ENCODE measurements around the gene COIL. TPM values are rescaled to one million over a fixed set of nuclear protein-coding genes. Genes with fewer than 3 reads are reported as not detected.

The COIL gene
- total and polyA plus RNA-seq, 2 of the 13 experiments (the other 11 are each of a cell fraction or from before 2014, with no cell fraction given), result 8.1 to 29.4 TPM

DNA sequence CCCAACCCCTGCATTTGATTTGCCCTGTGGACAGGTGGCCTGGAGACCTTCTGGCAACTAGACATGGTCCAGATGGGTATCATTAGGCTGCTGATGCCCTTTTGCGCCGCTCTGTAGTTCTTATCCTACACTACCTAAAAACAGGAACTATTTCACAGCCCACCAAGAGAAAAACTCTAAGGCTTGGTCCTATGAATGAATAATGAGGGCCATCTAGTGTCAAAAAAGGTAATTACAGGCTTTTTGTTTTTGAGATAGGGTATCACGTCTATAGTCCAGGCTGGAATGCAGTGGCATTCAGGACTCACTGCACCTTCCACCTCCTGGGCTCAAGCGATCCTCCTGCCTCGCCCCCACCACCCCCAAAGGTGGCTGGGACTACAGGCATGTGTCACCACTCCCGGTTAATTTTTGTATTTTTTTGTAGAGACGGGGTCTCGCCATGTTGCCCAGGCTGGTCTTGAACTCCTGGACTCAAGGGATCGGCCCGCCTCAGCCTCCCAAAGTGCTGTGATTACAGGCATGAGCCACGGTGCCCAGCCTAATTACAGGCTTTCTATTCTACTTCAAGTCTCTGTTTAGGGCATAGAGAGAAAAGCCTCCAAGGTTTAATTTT lies 20.9 kb downstream of the COIL start (continued):
- TF ChIP-seq, protein P1, sequence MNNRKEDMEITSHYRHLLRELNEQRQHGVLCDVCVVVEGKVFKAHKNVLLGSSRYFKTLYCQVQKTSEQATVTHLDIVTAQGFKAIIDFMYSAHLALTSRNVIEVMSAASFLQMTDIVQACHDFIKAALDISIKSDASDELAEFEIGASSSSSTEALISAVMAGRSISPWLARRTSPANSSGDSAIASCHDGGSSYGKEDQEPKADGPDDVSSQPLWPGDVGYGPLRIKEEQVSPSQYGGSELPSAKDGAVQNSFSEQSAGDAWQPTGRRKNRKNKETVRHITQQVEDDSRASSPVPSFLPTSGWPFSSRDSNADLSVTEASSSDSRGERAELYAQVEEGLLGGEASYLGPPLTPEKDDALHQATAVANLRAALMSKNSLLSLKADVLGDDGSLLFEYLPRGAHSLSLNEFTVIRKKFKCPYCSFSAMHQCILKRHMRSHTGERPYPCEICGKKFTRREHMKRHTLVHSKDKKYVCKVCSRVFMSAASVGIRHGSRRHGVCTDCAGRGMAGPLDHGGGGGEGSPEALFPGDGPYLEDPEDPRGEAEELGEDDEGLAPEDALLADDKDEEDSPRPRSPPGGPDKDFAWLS (CRISPR knock-in tag; IDR thresholded peaks at IDR 0.05; ENCODE audit: borderline replicate concordance), result no peak
- TF ChIP-seq, protein P2, sequence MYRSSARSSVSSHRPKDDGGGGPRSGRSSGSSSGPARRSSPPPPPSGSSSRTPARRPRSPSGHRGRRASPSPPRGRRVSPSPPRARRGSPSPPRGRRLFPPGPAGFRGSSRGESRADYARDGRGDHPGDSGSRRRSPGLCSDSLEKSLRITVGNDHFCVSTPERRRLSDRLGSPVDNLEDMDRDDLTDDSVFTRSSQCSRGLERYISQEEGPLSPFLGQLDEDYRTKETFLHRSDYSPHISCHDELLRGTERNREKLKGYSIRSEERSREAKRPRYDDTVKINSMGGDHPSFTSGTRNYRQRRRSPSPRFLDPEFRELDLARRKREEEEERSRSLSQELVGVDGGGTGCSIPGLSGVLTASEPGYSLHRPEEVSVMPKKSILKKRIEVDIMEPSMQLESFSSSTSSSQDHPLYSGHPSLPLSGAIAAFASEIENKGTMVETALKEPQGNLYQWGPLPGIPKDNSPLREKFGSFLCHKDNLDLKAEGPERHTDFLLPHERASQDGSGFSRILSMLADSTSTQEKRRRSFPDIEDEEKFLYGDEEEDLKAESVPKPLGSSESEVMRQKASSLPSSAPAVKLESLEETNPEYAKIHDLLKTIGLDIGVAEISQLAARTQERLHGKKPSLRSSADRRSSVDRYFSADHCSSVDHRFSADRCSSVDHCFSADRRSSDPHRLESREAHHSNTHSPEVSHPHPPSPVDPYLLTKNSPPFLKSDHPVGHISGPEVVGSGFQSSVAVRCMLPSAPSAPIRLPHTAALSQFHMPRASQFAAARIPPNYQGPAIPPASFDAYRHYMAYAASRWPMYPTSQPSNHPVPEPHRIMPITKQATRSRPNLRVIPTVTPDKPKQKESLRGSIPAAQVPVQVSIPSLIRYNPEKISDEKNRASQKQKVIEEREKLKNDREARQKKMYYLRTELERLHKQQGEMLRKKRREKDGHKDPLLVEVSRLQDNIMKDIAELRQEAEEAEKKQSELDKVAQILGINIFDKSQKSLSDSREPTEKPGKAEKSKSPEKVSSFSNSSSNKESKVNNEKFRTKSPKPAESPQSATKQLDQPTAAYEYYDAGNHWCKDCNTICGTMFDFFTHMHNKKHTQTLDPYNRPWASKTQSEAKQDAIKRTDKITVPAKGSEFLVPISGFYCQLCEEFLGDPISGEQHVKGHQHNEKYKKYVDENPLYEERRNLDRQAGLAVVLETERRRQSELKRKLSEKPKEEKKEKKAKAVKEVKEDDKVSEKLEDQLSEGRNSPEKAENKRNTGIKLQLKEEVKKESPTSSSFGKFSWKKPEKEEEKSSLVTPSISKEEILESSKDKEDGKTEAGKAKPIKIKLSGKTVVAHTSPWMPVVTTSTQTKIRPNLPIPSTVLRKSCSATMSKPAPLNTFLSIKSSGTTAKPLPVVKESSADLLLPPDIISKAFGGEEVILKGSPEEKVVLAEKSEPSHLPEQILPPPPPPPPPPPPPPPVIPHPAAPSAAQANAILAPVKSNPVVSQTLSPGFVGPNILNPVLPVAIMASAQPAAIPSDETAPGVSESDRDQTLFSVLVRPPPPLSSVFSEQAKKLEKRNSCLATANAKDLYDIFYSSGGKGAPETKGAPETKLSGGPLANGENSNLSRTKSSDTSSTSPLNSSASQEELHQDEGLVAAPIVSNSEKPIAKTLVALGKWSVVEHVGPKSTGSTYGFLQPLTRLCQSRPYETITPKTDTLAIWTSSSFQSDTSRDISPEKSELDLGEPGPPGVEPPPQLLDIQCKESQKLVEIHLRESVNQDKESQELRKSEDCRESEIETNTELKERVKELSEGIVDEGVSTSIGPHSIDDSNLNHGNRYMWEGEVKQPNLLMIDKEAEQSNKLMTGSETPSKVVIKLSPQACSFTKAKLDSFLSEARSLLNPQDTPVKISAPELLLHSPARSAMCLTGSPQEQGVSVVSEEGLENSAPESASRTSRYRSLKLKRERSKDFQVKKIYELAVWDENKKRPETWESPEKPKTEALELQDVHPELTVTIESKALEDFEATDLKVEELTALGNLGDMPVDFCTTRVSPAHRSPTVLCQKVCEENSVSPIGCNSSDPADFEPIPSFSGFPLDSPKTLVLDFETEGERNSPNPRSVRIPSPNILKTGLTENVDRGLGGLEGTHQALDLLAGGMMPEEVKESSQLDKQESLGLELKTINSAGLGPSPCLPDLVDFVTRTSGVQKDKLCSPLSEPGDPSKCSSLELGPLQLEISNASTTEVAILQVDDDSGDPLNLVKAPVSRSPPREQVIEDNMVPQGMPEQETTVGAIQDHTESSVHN (CRISPR knock-in tag; IDR thresholded peaks at IDR 0.05), result no peak
- TF ChIP-seq, protein P3, sequence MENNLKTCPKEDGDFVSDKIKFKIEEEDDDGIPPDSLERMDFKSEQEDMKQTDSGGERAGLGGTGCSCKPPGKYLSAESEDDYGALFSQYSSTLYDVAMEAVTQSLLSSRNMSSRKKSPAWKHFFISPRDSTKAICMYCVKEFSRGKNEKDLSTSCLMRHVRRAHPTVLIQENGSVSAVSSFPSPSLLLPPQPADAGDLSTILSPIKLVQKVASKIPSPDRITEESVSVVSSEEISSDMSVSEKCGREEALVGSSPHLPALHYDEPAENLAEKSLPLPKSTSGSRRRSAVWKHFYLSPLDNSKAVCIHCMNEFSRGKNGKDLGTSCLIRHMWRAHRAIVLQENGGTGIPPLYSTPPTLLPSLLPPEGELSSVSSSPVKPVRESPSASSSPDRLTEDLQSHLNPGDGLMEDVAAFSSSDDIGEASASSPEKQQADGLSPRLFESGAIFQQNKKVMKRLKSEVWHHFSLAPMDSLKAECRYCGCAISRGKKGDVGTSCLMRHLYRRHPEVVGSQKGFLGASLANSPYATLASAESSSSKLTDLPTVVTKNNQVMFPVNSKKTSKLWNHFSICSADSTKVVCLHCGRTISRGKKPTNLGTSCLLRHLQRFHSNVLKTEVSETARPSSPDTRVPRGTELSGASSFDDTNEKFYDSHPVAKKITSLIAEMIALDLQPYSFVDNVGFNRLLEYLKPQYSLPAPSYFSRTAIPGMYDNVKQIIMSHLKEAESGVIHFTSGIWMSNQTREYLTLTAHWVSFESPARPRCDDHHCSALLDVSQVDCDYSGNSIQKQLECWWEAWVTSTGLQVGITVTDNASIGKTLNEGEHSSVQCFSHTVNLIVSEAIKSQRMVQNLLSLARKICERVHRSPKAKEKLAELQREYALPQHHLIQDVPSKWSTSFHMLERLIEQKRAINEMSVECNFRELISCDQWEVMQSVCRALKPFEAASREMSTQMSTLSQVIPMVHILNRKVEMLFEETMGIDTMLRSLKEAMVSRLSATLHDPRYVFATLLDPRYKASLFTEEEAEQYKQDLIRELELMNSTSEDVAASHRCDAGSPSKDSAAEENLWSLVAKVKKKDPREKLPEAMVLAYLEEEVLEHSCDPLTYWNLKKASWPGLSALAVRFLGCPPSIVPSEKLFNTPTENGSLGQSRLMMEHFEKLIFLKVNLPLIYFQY (CRISPR knock-in tag; IDR thresholded peaks at IDR 0.05; ENCODE audit: borderline replicate concordance), result no peak
- TF ChIP-seq SNAPC4 (CRISPR knock-in tag; IDR thresholded peaks at IDR 0.05) (no peak), NFE2 (CRISPR knock-in tag; IDR thresholded peaks at IDR 0.05) (no peak), SMC3 (IDR thresholded peaks at IDR 0.05; ENCODE audit: low read length) (peak; percentile 88), DPF2 (CRISPR knock-in tag; IDR thresholded peaks at IDR 0.05; ENCODE audit: borderline replicate concordance, low read depth) (no peak), MTF2 (CRISPR knock-in tag; IDR thresholded peaks at IDR 0.05; ENCODE audit: borderline replicate concordance) (no peak), ZNF713 (CRISPR knock-in tag; IDR thresholded peaks at IDR 0.05) (no peak)
